GM12873 (cell line): ENCODE data around the gene PHLDB3.

ENCODE experiments used
- TF ChIP-seq, protein P1 (sequence below): IDR thresholded peaks from 2 replicates; pipeline ENCODE4 v1.5.1; 2012; ENCODE audit warnings: low read depth, mild to moderate bottlenecking, moderate library complexity, low read length, control low read depth; ENCODE audit not compliant: insufficient read depth; ENCODE audit errors: missing control alignments

The PHLDB3 gene

GRCh38 chr19:43460362-43461016, 44.1 kb downstream of the PHLDB3 start:
- TF ChIP-seq, protein P1, sequence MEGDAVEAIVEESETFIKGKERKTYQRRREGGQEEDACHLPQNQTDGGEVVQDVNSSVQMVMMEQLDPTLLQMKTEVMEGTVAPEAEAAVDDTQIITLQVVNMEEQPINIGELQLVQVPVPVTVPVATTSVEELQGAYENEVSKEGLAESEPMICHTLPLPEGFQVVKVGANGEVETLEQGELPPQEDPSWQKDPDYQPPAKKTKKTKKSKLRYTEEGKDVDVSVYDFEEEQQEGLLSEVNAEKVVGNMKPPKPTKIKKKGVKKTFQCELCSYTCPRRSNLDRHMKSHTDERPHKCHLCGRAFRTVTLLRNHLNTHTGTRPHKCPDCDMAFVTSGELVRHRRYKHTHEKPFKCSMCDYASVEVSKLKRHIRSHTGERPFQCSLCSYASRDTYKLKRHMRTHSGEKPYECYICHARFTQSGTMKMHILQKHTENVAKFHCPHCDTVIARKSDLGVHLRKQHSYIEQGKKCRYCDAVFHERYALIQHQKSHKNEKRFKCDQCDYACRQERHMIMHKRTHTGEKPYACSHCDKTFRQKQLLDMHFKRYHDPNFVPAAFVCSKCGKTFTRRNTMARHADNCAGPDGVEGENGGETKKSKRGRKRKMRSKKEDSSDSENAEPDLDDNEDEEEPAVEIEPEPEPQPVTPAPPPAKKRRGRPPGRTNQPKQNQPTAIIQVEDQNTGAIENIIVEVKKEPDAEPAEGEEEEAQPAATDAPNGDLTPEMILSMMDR = no peak

- TF ChIP-seq, protein P1 = no peak
Observed at GRCh38 chr19:43457809-43458208, 46.7 kb downstream of the PHLDB3 start.

DNA sequence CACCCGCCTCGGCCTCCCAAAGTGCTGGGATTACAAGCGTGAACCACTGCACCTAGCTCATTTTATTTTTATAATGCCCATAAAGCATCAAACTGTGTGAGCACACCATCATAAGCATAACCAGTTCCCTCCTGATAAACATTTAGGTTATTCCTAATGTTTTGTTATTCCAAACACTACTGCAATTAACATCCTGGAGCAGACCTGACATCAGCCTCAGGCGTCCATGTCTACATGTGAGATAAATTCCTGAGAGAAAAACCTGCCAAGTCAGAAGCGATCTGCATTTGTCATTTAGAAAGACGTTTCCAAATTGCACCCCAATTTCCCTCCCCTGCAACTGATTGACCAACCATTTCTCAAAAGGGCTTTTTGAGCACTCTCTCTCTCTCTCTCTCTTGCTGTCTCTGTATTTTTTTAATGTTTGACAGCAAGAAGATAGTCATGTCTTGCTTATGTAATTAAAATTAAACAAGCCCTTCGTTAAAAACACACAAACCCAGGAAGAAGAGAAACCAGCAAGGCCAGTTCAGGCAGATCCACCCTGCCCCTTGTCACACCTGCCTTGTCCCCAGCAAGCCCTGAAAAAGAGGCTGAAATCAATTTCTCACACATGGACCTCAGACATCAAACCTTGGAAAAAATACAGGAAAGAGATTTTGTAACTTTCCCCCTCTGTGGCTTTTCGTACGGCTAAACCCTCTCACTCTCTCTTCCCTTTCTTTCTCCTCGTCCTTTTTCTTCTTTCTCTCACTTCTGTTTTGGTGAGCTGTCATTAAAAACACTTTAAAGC, 49.0 kb downstream of the PHLDB3 start:
- TF ChIP-seq, protein P1 = no peak

- TF ChIP-seq, protein P1 = no peak
Observed at GRCh38 chr19:43454031-43454430, 50.5 kb downstream of the PHLDB3 start.

DNA sequence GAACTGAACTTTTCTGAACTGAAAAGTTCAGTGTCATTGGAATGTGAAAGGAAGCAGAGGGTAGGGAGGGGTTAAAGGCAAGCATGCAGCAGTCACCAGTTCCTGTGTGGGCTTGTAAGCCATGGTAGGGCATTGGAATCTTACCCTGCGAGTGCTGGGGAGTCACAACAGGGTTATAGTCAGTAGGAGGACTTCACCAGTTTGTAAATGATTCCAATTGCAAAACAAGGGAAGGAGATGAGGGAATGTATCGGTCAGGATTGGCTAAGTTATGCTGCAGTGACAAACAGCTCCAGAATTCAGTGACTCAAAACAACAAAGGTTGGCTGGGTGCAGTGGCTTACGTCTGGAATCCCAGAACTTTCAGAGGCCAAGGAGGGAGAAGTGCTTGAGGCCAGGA, 52.0 kb downstream of the PHLDB3 start:
- TF ChIP-seq, protein P1 = no peak

DNA sequence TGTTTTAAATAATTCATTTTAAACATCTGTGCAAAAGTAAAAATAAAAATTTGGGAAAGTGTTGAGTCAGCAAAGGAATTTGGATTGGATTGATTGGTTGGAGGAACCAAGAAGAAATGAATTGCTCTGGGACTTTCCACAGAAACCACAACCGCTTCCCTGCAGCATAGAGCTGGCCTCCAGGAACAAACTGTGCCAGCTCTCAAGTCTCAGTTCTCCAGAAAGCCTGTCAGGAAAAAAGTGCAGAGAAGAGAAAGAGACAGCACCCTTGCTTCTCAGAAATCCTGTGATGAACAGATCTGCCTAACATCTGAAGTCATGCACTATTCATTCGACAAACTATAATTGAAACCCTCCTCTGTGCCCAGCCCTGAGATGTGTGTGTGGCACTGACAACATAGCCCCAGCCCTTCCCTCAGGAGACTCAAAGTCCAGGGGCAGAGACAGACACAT, 54.0 kb downstream of the PHLDB3 start:
- TF ChIP-seq, protein P1 = no peak

DNA sequence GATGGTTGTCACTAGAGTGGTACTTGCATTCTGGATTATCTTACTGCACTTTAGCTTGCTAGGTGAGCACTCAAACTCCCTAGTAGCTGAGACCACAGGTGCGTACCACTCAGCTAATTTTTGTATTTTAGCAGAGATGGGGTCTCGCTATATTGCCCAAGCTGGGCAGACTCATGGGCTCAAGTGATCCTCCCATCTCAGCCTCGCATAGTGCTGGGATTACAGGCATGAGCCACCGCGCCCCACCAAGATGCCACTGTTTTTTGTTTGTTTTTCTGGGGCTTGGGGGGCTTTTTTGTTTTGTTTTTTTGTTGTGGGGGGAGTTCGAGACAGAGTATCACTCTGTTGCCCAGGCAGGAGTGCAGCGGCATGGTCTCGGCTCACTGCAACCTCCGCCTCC, 56.9 kb downstream of the PHLDB3 start:
- TF ChIP-seq, protein P1 = no peak
